Lower leg skin (tissue), 4 donors: Measurements from ENCODE around the gene CXXC5. TPM values are rescaled to one million over a fixed set of nuclear protein-coding genes. Genes with fewer than 3 reads are reported as not detected.

Experiments used
- DNase-seq, 2 donors: peaks; one replicate each; pipeline ENCODE4 v3.0.0-alpha.2; 2019; ENCODE audit warnings: low spot score in 2 of 2
- H3K4me3 ChIP-seq: fragments of 200-600 bp; sonication (generic); 2 replicates; pipeline ENCODE4 v1.5.1; 2017; ENCODE audit warnings: mild to moderate bottlenecking, low read depth; ENCODE audit not compliant: poor library complexity, severe bottlenecking
- POLR2A ChIP-seq, 2 donors: fragments of 450-650 bp; IDR thresholded peaks; one replicate each; pipeline ENCODE4 v1.6.1; 2016 to 2017; ENCODE audit warnings: antibody characterized with exemption in 2 of 2, mild to moderate bottlenecking in 1 of 2, moderate library complexity in 1 of 2
- WGBS, 2 donors: methylation state at CpG; one replicate each; pipeline ENCODE4 v1.1.5; 2018; 5-methylcytosine and 5-hydroxymethylcytosine counted together
- intact Hi-C: fragments of 100-400 bp; cut with DNase I; formaldehyde crosslinking; loops from one replicate; pipeline ENCODE4 v1.15.0; 2023; ENCODE audit warnings: low total_unique reads
- total RNA-seq, 4 donors: library from RNA; depleted of rRNA; stranded (reverse); fragments of >200 nt; gene quantifications; one replicate each; pipeline ENCODE4 v1.1.0, GENCODE V29; 2016
- TF ChIP-seq, protein P1 (sequence below), 3 donors: fragments of 450-650 bp; IDR thresholded peaks; one replicate each; pipeline ENCODE4 v1.5.1; 2016; ENCODE audit warnings: antibody characterized with exemption in 3 of 3, mild to moderate bottlenecking in 3 of 3, moderate library complexity in 2 of 3

Gene CXXC5
- total RNA-seq, 4 donors from 2014 or later = 36.4 to 69.3 (median 45.2) TPM

GRCh38 chr5:139690803-139691629 is 42.9 kb downstream of the CXXC5 start:
- H3K4me3 ChIP-seq = no peak overlapping the region
- TF ChIP-seq POLR2A (IDR thresholded peaks at IDR 0.05) = no peak
- TF ChIP-seq, protein P1, sequence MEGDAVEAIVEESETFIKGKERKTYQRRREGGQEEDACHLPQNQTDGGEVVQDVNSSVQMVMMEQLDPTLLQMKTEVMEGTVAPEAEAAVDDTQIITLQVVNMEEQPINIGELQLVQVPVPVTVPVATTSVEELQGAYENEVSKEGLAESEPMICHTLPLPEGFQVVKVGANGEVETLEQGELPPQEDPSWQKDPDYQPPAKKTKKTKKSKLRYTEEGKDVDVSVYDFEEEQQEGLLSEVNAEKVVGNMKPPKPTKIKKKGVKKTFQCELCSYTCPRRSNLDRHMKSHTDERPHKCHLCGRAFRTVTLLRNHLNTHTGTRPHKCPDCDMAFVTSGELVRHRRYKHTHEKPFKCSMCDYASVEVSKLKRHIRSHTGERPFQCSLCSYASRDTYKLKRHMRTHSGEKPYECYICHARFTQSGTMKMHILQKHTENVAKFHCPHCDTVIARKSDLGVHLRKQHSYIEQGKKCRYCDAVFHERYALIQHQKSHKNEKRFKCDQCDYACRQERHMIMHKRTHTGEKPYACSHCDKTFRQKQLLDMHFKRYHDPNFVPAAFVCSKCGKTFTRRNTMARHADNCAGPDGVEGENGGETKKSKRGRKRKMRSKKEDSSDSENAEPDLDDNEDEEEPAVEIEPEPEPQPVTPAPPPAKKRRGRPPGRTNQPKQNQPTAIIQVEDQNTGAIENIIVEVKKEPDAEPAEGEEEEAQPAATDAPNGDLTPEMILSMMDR (IDR thresholded peaks at IDR 0.05) = no peak
- no peak for DNase-seq
- intact Hi-C loops = no loop called here
- 77 to 81% methylated on average over 6 of the region's 6 CpGs for WGBS, 2 donors

DNA sequence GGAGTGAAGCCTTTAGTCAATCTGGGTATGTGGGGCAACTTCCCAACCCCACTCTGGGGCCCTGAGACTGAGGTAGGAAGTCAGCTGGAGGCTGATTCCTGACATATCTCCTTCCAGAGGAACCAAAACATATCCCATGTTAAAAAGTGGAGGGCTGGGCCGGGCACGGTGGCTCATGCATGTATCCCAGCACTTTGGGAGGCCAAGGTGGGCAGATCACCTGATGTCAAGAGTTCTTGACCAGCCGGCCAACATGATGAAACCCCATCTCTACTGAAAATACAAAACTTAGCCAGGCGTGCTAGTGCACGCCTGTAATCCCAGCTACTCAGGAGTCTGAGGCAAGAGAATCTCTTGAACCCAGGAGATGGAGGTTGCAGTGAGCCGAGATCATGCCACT is 44.0 kb downstream of the CXXC5 start:
- no peak for TF ChIP-seq POLR2A (IDR thresholded peaks at IDR 0.05)
- TF ChIP-seq, protein P1 (IDR thresholded peaks at IDR 0.05) = no peak
- no peak for DNase-seq
- no peak overlapping the region for H3K4me3 ChIP-seq
- intact Hi-C loops = no loop called here
- WGBS, 2 donors = 87 to 90% methylated on average over 6 of the region's 6 CpGs

GRCh38 chr5:139692679-139693308 is 44.6 kb downstream of the CXXC5 start:
- TF ChIP-seq, protein P1 (IDR thresholded peaks at IDR 0.05) = no peak
- no peak for TF ChIP-seq POLR2A (IDR thresholded peaks at IDR 0.05)
- no peak for DNase-seq
- intact Hi-C loops = no loop called here
- WGBS, 2 donors = 71 to 84% methylated on average over 8 of the region's 8 CpGs
- no peak overlapping the region for H3K4me3 ChIP-seq

- 97 to 100% methylated on average over 1 to 3 of the region's 3 CpGs for WGBS, 2 donors
- no peak for DNase-seq
- H3K4me3 ChIP-seq = no peak overlapping the region
- intact Hi-C loops = no loop called here
- TF ChIP-seq, protein P1 (IDR thresholded peaks at IDR 0.05) = no peak
- TF ChIP-seq POLR2A (IDR thresholded peaks at IDR 0.05) = no peak
These were observed 45.7 kb downstream of the CXXC5 start for GRCh38 chr5:139693676-139694364.

GRCh38 chr5:139694556-139695177 is 46.5 kb downstream of the CXXC5 start:
- intact Hi-C loops = no loop called here
- H3K4me3 ChIP-seq = no peak overlapping the region
- WGBS, 2 donors = 67 to 89% methylated on average over 1 of the region's 1 CpG
- no peak for TF ChIP-seq POLR2A (IDR thresholded peaks at IDR 0.05)
- TF ChIP-seq, protein P1 (IDR thresholded peaks at IDR 0.05) = no peak
- DNase-seq = no peak
